WERI-Rb-1 (cell line): Measurements from ENCODE around the gene FTO.

Experiments
- DNase-seq: peaks from one replicate; pipeline ENCODE4 v3.0.0-alpha.2; 2020
- H3K27ac ChIP-seq: fragments of 250-450 bp; sonication (Bioruptor Pico); 2 replicates; pipeline ENCODE4 v1.5.1; 2020; ENCODE audit warnings: mild to moderate bottlenecking, moderate library complexity
- H3K27me3 ChIP-seq: fragments of 250-450 bp; sonication (Bioruptor Pico); 2 replicates; pipeline ENCODE4 v1.5.1; 2021; ENCODE audit warnings: mild to moderate bottlenecking, low read depth, moderate library complexity; ENCODE audit not compliant: insufficient read depth, severe bottlenecking
- H3K36me3 ChIP-seq: fragments of 250-450 bp; sonication (Bioruptor Pico); 2 replicates; pipeline ENCODE4 v1.5.1; 2020; ENCODE audit warnings: mild to moderate bottlenecking, moderate library complexity
- H3K4me3 ChIP-seq: 2 replicates; pipeline ENCODE4 v1.5.1; 2011; ENCODE audit warnings: low read depth, mild to moderate bottlenecking, control low read depth, low read length
- H3K9me3 ChIP-seq: fragments of 250-450 bp; sonication (Bioruptor Pico); 2 replicates; pipeline ENCODE4 v1.5.1; 2021; ENCODE audit warnings: mild to moderate bottlenecking, moderate library complexity; ENCODE audit not compliant: severe bottlenecking
- CTCF ChIP-seq: IDR thresholded peaks from 2 replicates; pipeline ENCODE4 v1.5.1; 2011; ENCODE audit warnings: low read depth, mild to moderate bottlenecking, control low read depth, inconsistent platforms, low read length

FTO gene

GRCh38 chr16:53924331-53925106 lies 220.6 kb downstream of the FTO start:
- Histone ChIP-seq H3K27me3 (no peaks in the 10 kb centered on the region), H3K36me3 (no peaks in the 10 kb centered on the region), H3K27ac (no peak overlapping the region), H3K9me3 (no peaks in the 10 kb centered on the region), H3K4me3 (no peak overlapping the region)
- no peak for TF ChIP-seq CTCF
- no peak for DNase-seq

- Histone ChIP-seq H3K4me3 (no peak overlapping the region), H3K27ac (no peak overlapping the region), H3K27me3 (no peaks in the 10 kb centered on the region), H3K36me3 (no peaks in the 10 kb centered on the region), H3K9me3 (no peaks in the 10 kb centered on the region)
- no peak for TF ChIP-seq CTCF
- no peak for DNase-seq
These were observed 221.1 kb downstream of the FTO start for GRCh38 chr16:53925107-53925410.

GRCh38 chr16:53925526-53925925 lies 221.6 kb downstream of the FTO start:
- DNase-seq = no peak
- no peak overlapping the region for H3K4me3 ChIP-seq
- no peak overlapping the region for H3K27ac ChIP-seq
- no peaks in the 10 kb centered on the region for H3K27me3 ChIP-seq
- H3K36me3 ChIP-seq = no peaks in the 10 kb centered on the region
- H3K9me3 ChIP-seq = no peaks in the 10 kb centered on the region
- TF ChIP-seq CTCF = no peak

GRCh38 chr16:53926209-53926608 lies 222.3 kb downstream of the FTO start:
- Histone ChIP-seq H3K36me3 (no peaks in the 10 kb centered on the region), H3K27ac (no peak overlapping the region), H3K9me3 (no peaks in the 10 kb centered on the region), H3K4me3 (no peak overlapping the region), H3K27me3 (no peaks in the 10 kb centered on the region)
- no peak for TF ChIP-seq CTCF
- no peak for DNase-seq

DNA sequence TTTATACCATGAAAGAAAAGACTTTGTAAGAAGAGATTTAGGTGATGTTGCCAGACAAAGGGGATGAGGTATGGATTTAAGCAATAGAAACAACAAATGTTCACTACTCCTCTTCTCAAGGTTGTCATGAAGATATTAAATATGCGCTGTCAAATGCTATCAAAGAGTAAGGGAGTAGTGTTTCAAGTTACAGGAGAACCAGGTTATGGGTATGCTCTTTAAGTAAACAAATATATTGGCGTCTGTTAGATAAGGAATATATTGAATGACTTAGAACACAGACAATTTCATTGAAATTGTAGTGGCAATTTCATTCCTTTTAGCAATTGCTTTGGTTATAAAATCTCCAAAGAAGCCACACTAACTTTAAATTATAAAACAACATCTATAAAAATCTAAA lies 229.0 kb downstream of the FTO start:
- H3K4me3 ChIP-seq = no peak overlapping the region
- no peaks in the 10 kb centered on the region for H3K36me3 ChIP-seq
- H3K9me3 ChIP-seq = no peaks in the 10 kb centered on the region
- DNase-seq = no peak
- H3K27me3 ChIP-seq = no peaks in the 10 kb centered on the region
- no peak for TF ChIP-seq CTCF
- no peak overlapping the region for H3K27ac ChIP-seq

DNA sequence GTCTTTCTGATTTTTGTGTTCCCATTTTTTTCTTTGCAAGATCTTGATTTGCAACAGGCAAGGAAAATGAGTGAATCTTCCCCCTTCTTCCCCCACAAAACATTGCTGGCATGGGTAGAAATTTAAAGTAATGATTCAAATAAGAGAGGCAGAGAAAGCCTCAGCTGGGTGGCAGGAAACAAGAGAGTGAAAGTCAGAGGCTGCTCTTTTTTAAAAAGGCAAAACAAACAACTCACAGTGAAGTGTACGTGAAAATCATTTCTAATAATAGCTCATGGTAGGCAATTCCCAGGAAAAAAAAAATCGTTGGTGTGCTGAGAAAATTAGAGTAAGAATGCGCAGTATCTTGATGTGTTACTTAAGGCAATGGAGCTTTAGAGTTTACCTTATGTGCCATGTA lies 229.5 kb downstream of the FTO start:
- no peaks in the 10 kb centered on the region for H3K27me3 ChIP-seq
- TF ChIP-seq CTCF = no peak
- no peak overlapping the region for H3K27ac ChIP-seq
- H3K36me3 ChIP-seq = no peaks in the 10 kb centered on the region
- H3K4me3 ChIP-seq = no peak overlapping the region
- H3K9me3 ChIP-seq = no peaks in the 10 kb centered on the region
- DNase-seq = no peak
